SU-DHL-6 (cell line): ENCODE results near the gene CRYBG1.

ENCODE experiments used
- EZH2phosphoT487 ChIP-seq: fragments of 200-600 bp; sonication (generic), shearing (Covaris generic); conservative IDR thresholded peaks from 2 replicates; pipeline ENCODE4 v1.6.1; 2018; ENCODE audit warnings: mild to moderate bottlenecking, antibody characterized with exemption, low read length, moderate library complexity, mixed read lengths
- TF ChIP-seq, protein P1 (sequence below): fragments of 200-600 bp; sonication (generic); IDR thresholded peaks from one replicate; pipeline ENCODE4 v1.5.1; 2017; ENCODE audit warnings: antibody characterized with exemption, mild to moderate bottlenecking, low read length, moderate library complexity; ENCODE audit not compliant: insufficient read depth, poor library complexity, severe bottlenecking

DNA sequence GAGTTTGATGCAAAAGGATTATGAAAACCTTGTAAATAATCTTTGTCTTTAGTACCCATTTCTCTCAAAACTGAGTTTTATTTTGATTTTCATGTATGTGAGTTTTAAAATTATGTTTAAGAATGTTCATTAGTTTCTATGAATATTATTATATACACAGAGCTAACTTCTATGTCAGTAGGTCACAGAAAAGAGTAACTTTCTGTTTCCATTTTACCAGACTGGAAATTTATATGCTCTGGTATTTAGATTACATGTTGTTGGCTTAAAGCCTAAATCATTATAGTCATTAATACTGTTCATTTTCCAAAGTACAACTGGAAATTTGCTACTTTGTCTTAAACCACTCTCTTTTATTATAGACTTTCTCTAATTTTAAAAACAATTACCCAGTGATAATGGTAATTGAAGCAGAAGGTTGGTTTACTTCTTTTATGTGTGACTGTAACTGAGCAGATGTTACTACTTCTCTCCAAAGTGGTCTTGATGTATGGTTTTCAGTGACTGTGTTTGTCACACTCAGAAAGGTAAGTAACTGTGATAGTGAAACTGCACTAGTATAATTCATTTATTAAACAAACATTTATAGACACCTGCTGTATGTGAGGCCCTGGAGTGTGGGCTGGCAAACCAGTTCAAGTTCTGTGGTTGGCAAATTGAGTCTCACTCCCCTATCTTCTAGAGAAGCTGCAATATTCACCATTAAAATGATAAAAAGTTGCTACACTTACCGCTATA is 13.2 kb downstream of the CRYBG1 start:
- TF ChIP-seq, protein P1, sequence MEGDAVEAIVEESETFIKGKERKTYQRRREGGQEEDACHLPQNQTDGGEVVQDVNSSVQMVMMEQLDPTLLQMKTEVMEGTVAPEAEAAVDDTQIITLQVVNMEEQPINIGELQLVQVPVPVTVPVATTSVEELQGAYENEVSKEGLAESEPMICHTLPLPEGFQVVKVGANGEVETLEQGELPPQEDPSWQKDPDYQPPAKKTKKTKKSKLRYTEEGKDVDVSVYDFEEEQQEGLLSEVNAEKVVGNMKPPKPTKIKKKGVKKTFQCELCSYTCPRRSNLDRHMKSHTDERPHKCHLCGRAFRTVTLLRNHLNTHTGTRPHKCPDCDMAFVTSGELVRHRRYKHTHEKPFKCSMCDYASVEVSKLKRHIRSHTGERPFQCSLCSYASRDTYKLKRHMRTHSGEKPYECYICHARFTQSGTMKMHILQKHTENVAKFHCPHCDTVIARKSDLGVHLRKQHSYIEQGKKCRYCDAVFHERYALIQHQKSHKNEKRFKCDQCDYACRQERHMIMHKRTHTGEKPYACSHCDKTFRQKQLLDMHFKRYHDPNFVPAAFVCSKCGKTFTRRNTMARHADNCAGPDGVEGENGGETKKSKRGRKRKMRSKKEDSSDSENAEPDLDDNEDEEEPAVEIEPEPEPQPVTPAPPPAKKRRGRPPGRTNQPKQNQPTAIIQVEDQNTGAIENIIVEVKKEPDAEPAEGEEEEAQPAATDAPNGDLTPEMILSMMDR, result no peak
- TF ChIP-seq EZH2phosphoT487, result no peak
